H1 (cell line): ENCODE measurements around the gene TMEM125.

Source experiments
- ASH2L ChIP-seq: fragments of 200-600, 300-600 bp; sonication (generic); IDR thresholded peaks from one replicate; pipeline ENCODE4 v1.7.1; 2017; ENCODE audit warnings: low read length
- ATF3 ChIP-seq: IDR thresholded peaks from 2 replicates; pipeline ENCODE4 v1.6.1; 2011; ENCODE audit warnings: low read depth, mild to moderate bottlenecking, low read length; ENCODE audit not compliant: insufficient read depth
- CREB1 ChIP-seq: IDR thresholded peaks from 2 replicates; pipeline ENCODE4 v1.6.1; 2012; ENCODE audit warnings: inconsistent platforms
- CTCF ChIP-seq, 3 experiments: IDR thresholded peaks; 1 replicate in 2 of 3; 2 replicates in 1 of 3; pipeline versions ENCODE4 v1.5.1 to v1.6.1; 2011; ENCODE audit warnings: low read length in 3 of 3, mild to moderate bottlenecking in 3 of 3, inconsistent platforms in 2 of 3, low read depth in 1 of 3, moderate library complexity in 1 of 3; ENCODE audit not compliant: insufficient read depth in 1 of 3; ENCODE audit errors: control extremely low read depth in 1 of 3
- EZH2 ChIP-seq: fragments of 200-600 bp; sonication (generic); IDR thresholded peaks from 2 replicates; pipeline ENCODE4 v1.7.1; 2012; ENCODE audit warnings: low read depth, mild to moderate bottlenecking, moderate library complexity, low read length, inconsistent platforms; ENCODE audit not compliant: severe bottlenecking
- FOSL1 ChIP-seq: IDR thresholded peaks from 2 replicates; pipeline ENCODE4 v1.6.1; 2011; ENCODE audit warnings: mild to moderate bottlenecking, low read depth, low read length, moderate library complexity; ENCODE audit not compliant: insufficient read depth
- HDAC2 ChIP-seq, 2 experiments: fragments of 300-600 bp in 1 of 2; sonication (generic) in 1 of 2; IDR thresholded peaks; 2 replicates each; pipeline ENCODE4 v1.6.1; 2011 to 2012; ENCODE audit warnings: low read depth in 2 of 2, low read length in 2 of 2, mild to moderate bottlenecking in 2 of 2, moderate library complexity in 2 of 2, borderline replicate concordance in 1 of 2, inconsistent platforms in 1 of 2
- JUND ChIP-seq: IDR thresholded peaks from 2 replicates; pipeline ENCODE4 v1.6.1; 2011; ENCODE audit warnings: mild to moderate bottlenecking, improper control_type of control experiment, low read length
- POLR2AphosphoS5 ChIP-seq: IDR thresholded peaks from 2 replicates; pipeline ENCODE4 v1.6.1; 2011; ENCODE audit warnings: low read depth, low read length
- POU5F1 ChIP-seq: IDR thresholded peaks from 2 replicates; pipeline ENCODE4 v1.6.1; 2011; ENCODE audit warnings: low read depth, mild to moderate bottlenecking, low read length, moderate library complexity
- SP2 ChIP-seq: IDR thresholded peaks from 2 replicates; pipeline ENCODE4 v1.6.1; 2012; ENCODE audit warnings: mild to moderate bottlenecking, low read length, inconsistent platforms
- SUZ12 ChIP-seq: fragments of 200-600 bp; sonication (generic); IDR thresholded peaks from 2 replicates; pipeline ENCODE4 v1.6.1; 2012; ENCODE audit warnings: mild to moderate bottlenecking, inconsistent platforms, low read length, moderate library complexity, mixed read lengths
- TAF1 ChIP-seq: IDR thresholded peaks from 2 replicates; pipeline ENCODE4 v1.6.1; 2011; ENCODE audit warnings: mild to moderate bottlenecking, low read depth, low read length
- YY1 ChIP-seq: IDR thresholded peaks from 2 replicates; pipeline ENCODE4 v1.6.1; 2011; ENCODE audit warnings: low read depth, mild to moderate bottlenecking, low read length

DNA sequence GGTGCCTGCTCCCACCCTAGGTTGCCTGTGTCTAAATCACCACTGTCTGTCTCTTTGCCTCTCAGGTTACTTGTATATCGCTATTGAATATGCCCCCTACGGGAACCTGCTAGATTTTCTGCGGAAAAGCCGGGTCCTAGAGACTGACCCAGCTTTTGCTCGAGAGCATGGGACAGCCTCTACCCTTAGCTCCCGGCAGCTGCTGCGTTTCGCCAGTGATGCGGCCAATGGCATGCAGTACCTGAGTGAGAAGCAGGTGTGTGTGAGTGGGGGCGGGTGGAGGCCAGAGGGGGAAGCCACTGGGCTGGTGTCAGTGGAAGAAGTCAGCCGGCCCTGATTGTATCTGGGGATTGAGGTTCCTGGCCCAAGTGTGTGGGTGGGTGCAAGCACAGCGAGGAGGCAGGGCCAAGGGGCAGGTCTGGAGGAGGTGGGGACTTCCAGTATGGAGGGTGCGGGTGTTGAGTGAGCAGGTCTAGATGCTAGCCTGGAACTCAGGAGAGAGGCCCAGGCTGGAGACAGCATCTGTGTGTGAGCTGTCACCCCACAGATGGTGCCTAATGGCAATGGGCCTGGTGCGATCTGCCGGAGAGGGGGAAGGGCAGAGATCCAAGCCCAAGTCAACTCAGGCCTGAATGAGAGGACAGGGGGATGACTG is 48.2 kb downstream of the TMEM125 start:
- TF ChIP-seq ATF3, result no peak
- TF ChIP-seq TAF1, result no peak
- no peak for TF ChIP-seq SUZ12
- no peak for TF ChIP-seq YY1
- no peak for TF ChIP-seq EZH2
- no peak for TF ChIP-seq HDAC2 (IDR thresholded peaks at IDR 0.05; ENCODE audit: borderline replicate concordance in 1 of 2, low read depth in 2 of 2, low read length in 2 of 2)
- no peak for TF ChIP-seq CREB1
- no peak for TF ChIP-seq ASH2L
- TF ChIP-seq POLR2AphosphoS5, result no peak
- TF ChIP-seq CTCF (IDR thresholded peaks at IDR 0.05; ENCODE audit: control extremely low read depth in 1 of 3, insufficient read depth in 1 of 3, low read depth in 1 of 3, low read length in 3 of 3), result no peak
- TF ChIP-seq SP2, result no peak
- TF ChIP-seq JUND, result no peak
- no peak for TF ChIP-seq POU5F1
- TF ChIP-seq FOSL1, result no peak
